H1 (cell line): ENCODE results near the gene PCNX1. TPM values are rescaled to one million over a fixed set of nuclear protein-coding genes. Genes with fewer than 3 reads are reported as not detected.

ENCODE experiments used
- CBX8 ChIP-seq: fragments of 300-800, 300-1000 bp; sonication (generic); IDR thresholded peaks from 2 replicates; pipeline ENCODE4 v1.7.1; 2016; ENCODE audit warnings: low read depth, low read length, borderline replicate concordance
- CEBPB ChIP-seq: IDR thresholded peaks from 2 replicates; pipeline ENCODE4 v1.6.1; 2012; ENCODE audit warnings: low read depth, low read length
- CHD1 ChIP-seq: IDR thresholded peaks from 2 replicates; pipeline ENCODE4 v1.6.1; 2012; ENCODE audit warnings: low read depth, low read length, improper control_type of control experiment
- MAFK ChIP-seq: IDR thresholded peaks from 2 replicates; pipeline ENCODE4 v1.6.1; 2012; ENCODE audit warnings: low read depth, mild to moderate bottlenecking, improper control_type of control experiment, low read length
- PHF8 ChIP-seq: fragments of 200-600 bp; sonication (generic); conservative IDR thresholded peaks from 2 replicates; pipeline ENCODE4 v1.7.1; 2012; ENCODE audit warnings: low read depth, mild to moderate bottlenecking, inconsistent platforms, low read length, moderate library complexity
- POU5F1 ChIP-seq: IDR thresholded peaks from 2 replicates; pipeline ENCODE4 v1.6.1; 2011; ENCODE audit warnings: low read depth, mild to moderate bottlenecking, low read length, moderate library complexity
- SP1 ChIP-seq: IDR thresholded peaks from 2 replicates; pipeline ENCODE4 v1.6.1; 2011; ENCODE audit warnings: low read depth, low read length
- polyA plus RNA-seq, 7 experiments: library from polyadenylated mRNA; depleted of rRNA in 3 of 7; stranded (reverse) in 5 of 7; unstranded in 2 of 7; fragments of >200 nt in 5 of 7; fragments of 200-250 nt in 2 of 7; gene quantifications; 1 replicate in 5 of 7; 2 replicates in 1 of 7; 4 replicates in 1 of 7; pipeline versions ENCODE4 v1.2.1 to v1.2.3, GENCODE V29; 2011 to 2013; ENCODE audit warnings: missing spikeins in 2 of 7, mixed read lengths in 2 of 7
- total RNA-seq: library from RNA; stranded (reverse); fragmentation: NEBNext Ultra II Directional; extraction: Animal tissue kit (Norgen Biotek cat#: 25700); gene quantifications from 2 replicates; pipeline ENCODE4 v1.2.1, GENCODE V29; 2021
- TF ChIP-seq, protein P1 (sequence below): fragments of 300-600 bp; sonication (generic); IDR thresholded peaks from 2 replicates; pipeline ENCODE4 v1.7.1; 2012; ENCODE audit warnings: low read length, moderate library complexity, mild to moderate bottlenecking, inconsistent platforms; ENCODE audit not compliant: insufficient replicate concordance
- TF ChIP-seq, protein P2 (sequence below): IDR thresholded peaks from 2 replicates; pipeline ENCODE4 v1.6.1; 2011; ENCODE audit warnings: low read length, improper control_type of control experiment

PCNX1 gene
- total and polyA plus RNA-seq, 2 of the 8 experiments (the other 6 are each of a cell fraction or from before 2014, with no cell fraction given): 37.7 to 53.2 TPM

DNA sequence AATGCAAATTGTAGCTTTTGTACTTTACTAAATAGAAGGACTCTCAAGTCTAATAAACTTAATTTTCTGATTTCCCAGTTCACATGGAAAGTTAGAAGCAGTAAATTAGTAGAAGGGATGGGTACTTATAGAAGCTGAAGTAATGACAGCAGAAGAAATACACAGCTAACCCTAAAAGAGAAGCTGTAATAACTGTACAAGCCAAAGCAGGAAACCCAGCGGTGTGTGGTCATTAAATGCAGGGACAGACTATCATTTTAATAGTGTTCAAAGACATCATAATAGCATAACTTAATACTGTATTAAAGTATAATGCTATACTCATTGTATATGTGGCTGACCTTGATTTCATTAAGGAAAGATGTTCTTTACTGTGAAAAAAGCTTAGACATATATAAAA, 74.9 kb downstream of the PCNX1 start (continued):
- TF ChIP-seq, protein P1, sequence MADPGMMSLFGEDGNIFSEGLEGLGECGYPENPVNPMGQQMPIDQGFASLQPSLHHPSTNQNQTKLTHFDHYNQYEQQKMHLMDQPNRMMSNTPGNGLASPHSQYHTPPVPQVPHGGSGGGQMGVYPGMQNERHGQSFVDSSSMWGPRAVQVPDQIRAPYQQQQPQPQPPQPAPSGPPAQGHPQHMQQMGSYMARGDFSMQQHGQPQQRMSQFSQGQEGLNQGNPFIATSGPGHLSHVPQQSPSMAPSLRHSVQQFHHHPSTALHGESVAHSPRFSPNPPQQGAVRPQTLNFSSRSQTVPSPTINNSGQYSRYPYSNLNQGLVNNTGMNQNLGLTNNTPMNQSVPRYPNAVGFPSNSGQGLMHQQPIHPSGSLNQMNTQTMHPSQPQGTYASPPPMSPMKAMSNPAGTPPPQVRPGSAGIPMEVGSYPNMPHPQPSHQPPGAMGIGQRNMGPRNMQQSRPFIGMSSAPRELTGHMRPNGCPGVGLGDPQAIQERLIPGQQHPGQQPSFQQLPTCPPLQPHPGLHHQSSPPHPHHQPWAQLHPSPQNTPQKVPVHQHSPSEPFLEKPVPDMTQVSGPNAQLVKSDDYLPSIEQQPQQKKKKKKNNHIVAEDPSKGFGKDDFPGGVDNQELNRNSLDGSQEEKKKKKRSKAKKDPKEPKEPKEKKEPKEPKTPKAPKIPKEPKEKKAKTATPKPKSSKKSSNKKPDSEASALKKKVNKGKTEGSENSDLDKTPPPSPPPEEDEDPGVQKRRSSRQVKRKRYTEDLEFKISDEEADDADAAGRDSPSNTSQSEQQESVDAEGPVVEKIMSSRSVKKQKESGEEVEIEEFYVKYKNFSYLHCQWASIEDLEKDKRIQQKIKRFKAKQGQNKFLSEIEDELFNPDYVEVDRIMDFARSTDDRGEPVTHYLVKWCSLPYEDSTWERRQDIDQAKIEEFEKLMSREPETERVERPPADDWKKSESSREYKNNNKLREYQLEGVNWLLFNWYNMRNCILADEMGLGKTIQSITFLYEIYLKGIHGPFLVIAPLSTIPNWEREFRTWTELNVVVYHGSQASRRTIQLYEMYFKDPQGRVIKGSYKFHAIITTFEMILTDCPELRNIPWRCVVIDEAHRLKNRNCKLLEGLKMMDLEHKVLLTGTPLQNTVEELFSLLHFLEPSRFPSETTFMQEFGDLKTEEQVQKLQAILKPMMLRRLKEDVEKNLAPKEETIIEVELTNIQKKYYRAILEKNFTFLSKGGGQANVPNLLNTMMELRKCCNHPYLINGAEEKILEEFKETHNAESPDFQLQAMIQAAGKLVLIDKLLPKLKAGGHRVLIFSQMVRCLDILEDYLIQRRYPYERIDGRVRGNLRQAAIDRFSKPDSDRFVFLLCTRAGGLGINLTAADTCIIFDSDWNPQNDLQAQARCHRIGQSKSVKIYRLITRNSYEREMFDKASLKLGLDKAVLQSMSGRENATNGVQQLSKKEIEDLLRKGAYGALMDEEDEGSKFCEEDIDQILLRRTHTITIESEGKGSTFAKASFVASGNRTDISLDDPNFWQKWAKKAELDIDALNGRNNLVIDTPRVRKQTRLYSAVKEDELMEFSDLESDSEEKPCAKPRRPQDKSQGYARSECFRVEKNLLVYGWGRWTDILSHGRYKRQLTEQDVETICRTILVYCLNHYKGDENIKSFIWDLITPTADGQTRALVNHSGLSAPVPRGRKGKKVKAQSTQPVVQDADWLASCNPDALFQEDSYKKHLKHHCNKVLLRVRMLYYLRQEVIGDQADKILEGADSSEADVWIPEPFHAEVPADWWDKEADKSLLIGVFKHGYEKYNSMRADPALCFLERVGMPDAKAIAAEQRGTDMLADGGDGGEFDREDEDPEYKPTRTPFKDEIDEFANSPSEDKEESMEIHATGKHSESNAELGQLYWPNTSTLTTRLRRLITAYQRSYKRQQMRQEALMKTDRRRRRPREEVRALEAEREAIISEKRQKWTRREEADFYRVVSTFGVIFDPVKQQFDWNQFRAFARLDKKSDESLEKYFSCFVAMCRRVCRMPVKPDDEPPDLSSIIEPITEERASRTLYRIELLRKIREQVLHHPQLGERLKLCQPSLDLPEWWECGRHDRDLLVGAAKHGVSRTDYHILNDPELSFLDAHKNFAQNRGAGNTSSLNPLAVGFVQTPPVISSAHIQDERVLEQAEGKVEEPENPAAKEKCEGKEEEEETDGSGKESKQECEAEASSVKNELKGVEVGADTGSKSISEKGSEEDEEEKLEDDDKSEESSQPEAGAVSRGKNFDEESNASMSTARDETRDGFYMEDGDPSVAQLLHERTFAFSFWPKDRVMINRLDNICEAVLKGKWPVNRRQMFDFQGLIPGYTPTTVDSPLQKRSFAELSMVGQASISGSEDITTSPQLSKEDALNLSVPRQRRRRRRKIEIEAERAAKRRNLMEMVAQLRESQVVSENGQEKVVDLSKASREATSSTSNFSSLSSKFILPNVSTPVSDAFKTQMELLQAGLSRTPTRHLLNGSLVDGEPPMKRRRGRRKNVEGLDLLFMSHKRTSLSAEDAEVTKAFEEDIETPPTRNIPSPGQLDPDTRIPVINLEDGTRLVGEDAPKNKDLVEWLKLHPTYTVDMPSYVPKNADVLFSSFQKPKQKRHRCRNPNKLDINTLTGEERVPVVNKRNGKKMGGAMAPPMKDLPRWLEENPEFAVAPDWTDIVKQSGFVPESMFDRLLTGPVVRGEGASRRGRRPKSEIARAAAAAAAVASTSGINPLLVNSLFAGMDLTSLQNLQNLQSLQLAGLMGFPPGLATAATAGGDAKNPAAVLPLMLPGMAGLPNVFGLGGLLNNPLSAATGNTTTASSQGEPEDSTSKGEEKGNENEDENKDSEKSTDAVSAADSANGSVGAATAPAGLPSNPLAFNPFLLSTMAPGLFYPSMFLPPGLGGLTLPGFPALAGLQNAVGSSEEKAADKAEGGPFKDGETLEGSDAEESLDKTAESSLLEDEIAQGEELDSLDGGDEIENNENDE: no peak
- TF ChIP-seq CBX8 (no peak), PHF8 (no peak), MAFK (no peak), CHD1 (no peak), SP1 (no peak), CEBPB (no peak), POU5F1 (no peak)
- TF ChIP-seq, protein P2, sequence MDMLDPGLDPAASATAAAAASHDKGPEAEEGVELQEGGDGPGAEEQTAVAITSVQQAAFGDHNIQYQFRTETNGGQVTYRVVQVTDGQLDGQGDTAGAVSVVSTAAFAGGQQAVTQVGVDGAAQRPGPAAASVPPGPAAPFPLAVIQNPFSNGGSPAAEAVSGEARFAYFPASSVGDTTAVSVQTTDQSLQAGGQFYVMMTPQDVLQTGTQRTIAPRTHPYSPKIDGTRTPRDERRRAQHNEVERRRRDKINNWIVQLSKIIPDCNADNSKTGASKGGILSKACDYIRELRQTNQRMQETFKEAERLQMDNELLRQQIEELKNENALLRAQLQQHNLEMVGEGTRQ: no peak
- TF ChIP-seq, all 59 proteins: peak for 0
